ENCODE data around the gene TMEM150A. TPM values are rescaled to one million over a fixed set of nuclear protein-coding genes. Genes with fewer than 3 reads are reported as not detected.

The TMEM150A gene, protein sequence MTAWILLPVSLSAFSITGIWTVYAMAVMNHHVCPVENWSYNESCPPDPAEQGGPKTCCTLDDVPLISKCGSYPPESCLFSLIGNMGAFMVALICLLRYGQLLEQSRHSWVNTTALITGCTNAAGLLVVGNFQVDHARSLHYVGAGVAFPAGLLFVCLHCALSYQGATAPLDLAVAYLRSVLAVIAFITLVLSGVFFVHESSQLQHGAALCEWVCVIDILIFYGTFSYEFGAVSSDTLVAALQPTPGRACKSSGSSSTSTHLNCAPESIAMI
- polyA plus RNA-seq (2013, experiment 1 of 2): 12.2 TPM
- polyA plus RNA-seq (2013, experiment 2 of 2): 12.6 TPM

- Histone ChIP-seq H3K36me3 (replicated peaks in 1 of 2; ENCODE audit: control insufficient read depth in 2 of 2, insufficient read depth in 2 of 2, low read length in 2 of 2) (peaks cover 19 to 57% of the 10 kb centered on the region in 2 donors), H3K14ac (ENCODE audit: low read length) (peak within 1 kb of the TSS; percentile 97), H3K4me3 (ENCODE audit: low read length in 2 of 2) (peak within 1 kb of the TSS; percentile 89 to 98), H3K9me3 (replicated peaks in 1 of 2; ENCODE audit: control insufficient read depth in 2 of 2, insufficient read depth in 1 of 2, low read depth in 1 of 2, low read length in 2 of 2) (peaks cover 0 to 2% of the 10 kb centered on the region in 2 donors), H2BK120ac (ENCODE audit: low read depth, low read length) (no peak within 1 kb of the TSS), H2AFZ (ENCODE audit: low read length) (peak within 1 kb of the TSS; percentile 96), H3K4ac (ENCODE audit: low read length) (peak within 1 kb of the TSS; percentile 87), H3K9ac (ENCODE audit: low read depth, low read length, poor library complexity) (peak within 1 kb of the TSS; percentile 96), H2BK5ac (ENCODE audit: low read length) (no peak within 1 kb of the TSS), H2AK5ac (ENCODE audit: low read depth, low read length) (peak within 1 kb of the TSS; percentile 68), H3K18ac (ENCODE audit: low read length) (peak within 1 kb of the TSS; percentile 92), H4K91ac (ENCODE audit: low read depth, low read length, poor library complexity) (no peak within 1 kb of the TSS), H3K23ac (ENCODE audit: low read depth, low read length, poor library complexity) (peak within 1 kb of the TSS; percentile 86), H2BK15ac (ENCODE audit: low read length) (peak within 1 kb of the TSS; percentile 34), H3K4me1 (ENCODE audit: control insufficient read depth in 2 of 2, insufficient read depth in 1 of 2, low read depth in 1 of 2, low read length in 2 of 2) (peaks cover 5 to 8% of the 10 kb centered on the region in 2 donors), H2BK12ac (ENCODE audit: low read length) (peak within 1 kb of the TSS; percentile 8), H3K27me3 (ENCODE audit: control insufficient read depth in 3 of 3, insufficient read depth in 3 of 3, low read depth in 1 of 3, low read length in 3 of 3) (no peaks in the 10 kb centered on the region), H3K27ac (replicated peaks; ENCODE audit: low read length) (peak within 1 kb of the TSS; percentile 54), H3K79me1 (ENCODE audit: low read depth, low read length) (peaks cover 7% of the 10 kb centered on the region), H4K8ac (ENCODE audit: low read depth, low read length) (peak within 1 kb of the TSS; percentile 98), H3K4me2 (ENCODE audit: insufficient read depth, low read length, poor library complexity, severe bottlenecking) (peak within 1 kb of the TSS; percentile 94)
- DNase-seq (ENCODE audit: low spot score): peak; percentile 84
- WGBS, 2 donors (ENCODE audit: extremely low coverage in 2 of 2, insufficient read length in 2 of 2, insufficient replicate concordance in 1 of 2): no CpG with 5 or more reads among the region's 73 CpGs
These were observed at the start of gene TMEM150A for GRCh38 chr2:85602476-85603234. Gene TMEM150A (minus strand): TSS chr2:85602698. CDS start chr2:85601948, 750 bp downstream.

- H3K9me3 ChIP-seq (replicated peaks in 1 of 2; ENCODE audit: control insufficient read depth in 2 of 2, insufficient read depth in 1 of 2, low read depth in 1 of 2, low read length in 2 of 2): peaks cover 0 to 1% of the 10 kb centered on the region in 2 donors
- H3K14ac ChIP-seq (ENCODE audit: low read length): no peak overlapping the region
- H3K4me1 ChIP-seq (ENCODE audit: control insufficient read depth in 2 of 2, insufficient read depth in 1 of 2, low read depth in 1 of 2, low read length in 2 of 2): no peaks in the 10 kb centered on the region
- H3K4me3 ChIP-seq (ENCODE audit: low read length in 2 of 2): no peak overlapping the region
- peaks cover 44 to 86% of the 10 kb centered on the region in 2 donors for H3K36me3 ChIP-seq (replicated peaks in 1 of 2; ENCODE audit: control insufficient read depth in 2 of 2, insufficient read depth in 2 of 2, low read length in 2 of 2)
- no peak overlapping the region for H3K4me2 ChIP-seq (ENCODE audit: insufficient read depth, low read length, poor library complexity, severe bottlenecking)
- DNase-seq (ENCODE audit: low spot score): no peak
- no peak overlapping the region for H3K27ac ChIP-seq (replicated peaks; ENCODE audit: low read length)
- H2BK12ac ChIP-seq (ENCODE audit: low read length): no peak overlapping the region
- peaks cover 2% of the 10 kb centered on the region for H3K79me1 ChIP-seq (ENCODE audit: low read depth, low read length)
- H2BK15ac ChIP-seq (ENCODE audit: low read length): no peak overlapping the region
- H2AFZ ChIP-seq (ENCODE audit: low read length): no peak overlapping the region
- H2AK5ac ChIP-seq (ENCODE audit: low read depth, low read length): no peak overlapping the region
- no peaks in the 10 kb centered on the region for H3K27me3 ChIP-seq (ENCODE audit: control insufficient read depth in 3 of 3, insufficient read depth in 3 of 3, low read depth in 1 of 3, low read length in 3 of 3)
- H2BK5ac ChIP-seq (ENCODE audit: low read length): no peak overlapping the region
- H3K4ac ChIP-seq (ENCODE audit: low read length): no peak overlapping the region
- H3K9ac ChIP-seq (ENCODE audit: low read depth, low read length, poor library complexity): no peak overlapping the region
- no peak overlapping the region for H4K91ac ChIP-seq (ENCODE audit: low read depth, low read length, poor library complexity)
- H2BK120ac ChIP-seq (ENCODE audit: low read depth, low read length): no peak overlapping the region
- H4K8ac ChIP-seq (ENCODE audit: low read depth, low read length): no peak overlapping the region
- H3K23ac ChIP-seq (ENCODE audit: low read depth, low read length, poor library complexity): no peak overlapping the region
- no CpG with 5 or more reads among the region's 2 CpGs for WGBS, 2 donors (ENCODE audit: extremely low coverage in 2 of 2, insufficient read length in 2 of 2, insufficient replicate concordance in 1 of 2)
- H3K18ac ChIP-seq (ENCODE audit: low read length): no peak overlapping the region
These were observed 49.6 kb upstream of the TMEM150A start for GRCh38 chr2:85652056-85652455.

DNA sequence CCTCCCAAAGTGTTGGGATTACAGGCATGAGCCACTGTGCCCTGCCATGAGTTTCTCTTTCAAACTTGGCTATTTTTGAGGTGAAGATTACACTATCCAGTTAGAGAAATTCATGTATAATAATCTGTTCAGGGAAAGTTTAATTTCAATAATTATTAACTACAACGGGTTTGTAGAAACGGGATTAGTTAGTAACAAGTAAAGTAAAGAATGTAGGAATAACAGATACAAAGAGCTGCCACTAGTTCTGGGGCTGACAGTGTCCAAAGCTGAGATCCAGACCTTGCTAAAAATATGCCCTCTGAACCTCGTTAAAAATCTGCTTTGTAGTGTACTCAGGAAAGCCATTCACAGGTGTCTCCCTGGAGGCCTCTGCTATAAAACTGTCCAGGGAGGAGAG is 48.6 kb upstream of the TMEM150A start:
- DNase-seq (ENCODE audit: low spot score): no peak
- H2AK5ac ChIP-seq (ENCODE audit: low read depth, low read length): no peak overlapping the region
- no peak overlapping the region for H3K4me2 ChIP-seq (ENCODE audit: insufficient read depth, low read length, poor library complexity, severe bottlenecking)
- H3K18ac ChIP-seq (ENCODE audit: low read length): no peak overlapping the region
- H2BK12ac ChIP-seq (ENCODE audit: low read length): no peak overlapping the region
- WGBS, 2 donors (ENCODE audit: extremely low coverage in 2 of 2, insufficient read length in 2 of 2, insufficient replicate concordance in 1 of 2): no CpG with 5 or more reads among the region's 3 CpGs
- H2BK15ac ChIP-seq (ENCODE audit: low read length): no peak overlapping the region
- no peaks in the 10 kb centered on the region for H3K4me1 ChIP-seq (ENCODE audit: control insufficient read depth in 2 of 2, insufficient read depth in 1 of 2, low read depth in 1 of 2, low read length in 2 of 2)
- no peak overlapping the region for H2BK120ac ChIP-seq (ENCODE audit: low read depth, low read length)
- H3K4ac ChIP-seq (ENCODE audit: low read length): no peak overlapping the region
- no peak overlapping the region for H3K9ac ChIP-seq (ENCODE audit: low read depth, low read length, poor library complexity)
- no peak overlapping the region for H3K27ac ChIP-seq (replicated peaks; ENCODE audit: low read length)
- no peak overlapping the region for H3K14ac ChIP-seq (ENCODE audit: low read length)
- H3K36me3 ChIP-seq (replicated peaks in 1 of 2; ENCODE audit: control insufficient read depth in 2 of 2, insufficient read depth in 2 of 2, low read length in 2 of 2): peaks cover 48 to 87% of the 10 kb centered on the region in 2 donors
- H3K27me3 ChIP-seq (ENCODE audit: control insufficient read depth in 3 of 3, insufficient read depth in 3 of 3, low read depth in 1 of 3, low read length in 3 of 3): no peaks in the 10 kb centered on the region
- peaks cover 0 to 1% of the 10 kb centered on the region in 2 donors for H3K9me3 ChIP-seq (replicated peaks in 1 of 2; ENCODE audit: control insufficient read depth in 2 of 2, insufficient read depth in 1 of 2, low read depth in 1 of 2, low read length in 2 of 2)
- H3K79me1 ChIP-seq (ENCODE audit: low read depth, low read length): peaks cover 2% of the 10 kb centered on the region
- H4K91ac ChIP-seq (ENCODE audit: low read depth, low read length, poor library complexity): no peak overlapping the region
- no peak overlapping the region for H4K8ac ChIP-seq (ENCODE audit: low read depth, low read length)
- no peak overlapping the region for H3K4me3 ChIP-seq (ENCODE audit: low read length in 2 of 2)
- no peak overlapping the region for H2BK5ac ChIP-seq (ENCODE audit: low read length)
- H3K23ac ChIP-seq (ENCODE audit: low read depth, low read length, poor library complexity): no peak overlapping the region
- H2AFZ ChIP-seq (ENCODE audit: low read length): no peak overlapping the region

GRCh38 chr2:85650456-85650855 is 48.0 kb upstream of the TMEM150A start:
- Histone ChIP-seq H3K27ac (replicated peaks; ENCODE audit: low read length) (no peak overlapping the region), H3K4me1 (ENCODE audit: control insufficient read depth in 2 of 2, insufficient read depth in 1 of 2, low read depth in 1 of 2, low read length in 2 of 2) (no peaks in the 10 kb centered on the region), H2BK5ac (ENCODE audit: low read length) (no peak overlapping the region), H3K4me2 (ENCODE audit: insufficient read depth, low read length, poor library complexity, severe bottlenecking) (no peak overlapping the region), H3K79me1 (ENCODE audit: low read depth, low read length) (peaks cover 2% of the 10 kb centered on the region), H4K91ac (ENCODE audit: low read depth, low read length, poor library complexity) (peak overlapping the region; percentile 53), H2BK120ac (ENCODE audit: low read depth, low read length) (no peak overlapping the region), H3K27me3 (ENCODE audit: control insufficient read depth in 3 of 3, insufficient read depth in 3 of 3, low read depth in 1 of 3, low read length in 3 of 3) (no peaks in the 10 kb centered on the region), H3K36me3 (replicated peaks in 1 of 2; ENCODE audit: control insufficient read depth in 2 of 2, insufficient read depth in 2 of 2, low read length in 2 of 2) (peaks cover 50 to 87% of the 10 kb centered on the region in 2 donors), H4K8ac (ENCODE audit: low read depth, low read length) (no peak overlapping the region), H3K4me3 (ENCODE audit: low read length in 2 of 2) (no peak overlapping the region), H3K18ac (ENCODE audit: low read length) (no peak overlapping the region), H2AK5ac (ENCODE audit: low read depth, low read length) (no peak overlapping the region), H3K23ac (ENCODE audit: low read depth, low read length, poor library complexity) (no peak overlapping the region), H3K4ac (ENCODE audit: low read length) (no peak overlapping the region), H2BK15ac (ENCODE audit: low read length) (no peak overlapping the region), H2BK12ac (ENCODE audit: low read length) (no peak overlapping the region), H3K9me3 (replicated peaks in 1 of 2; ENCODE audit: control insufficient read depth in 2 of 2, insufficient read depth in 1 of 2, low read depth in 1 of 2, low read length in 2 of 2) (peaks cover 0 to 1% of the 10 kb centered on the region in 2 donors), H3K14ac (ENCODE audit: low read length) (no peak overlapping the region), H2AFZ (ENCODE audit: low read length) (no peak overlapping the region), H3K9ac (ENCODE audit: low read depth, low read length, poor library complexity) (no peak overlapping the region)
- no CpG with 5 or more reads among the region's 4 CpGs for WGBS, 2 donors (ENCODE audit: extremely low coverage in 2 of 2, insufficient read length in 2 of 2, insufficient replicate concordance in 1 of 2)
- no peak for DNase-seq (ENCODE audit: low spot score)
